ENCODE data around the gene TSR1.
"Not testable (repeated sequence)": the region's sequence is repeated elsewhere in the genome, so short reads cannot be mapped to it uniquely, and the experiment has no call there.

Gene TSR1

DNA sequence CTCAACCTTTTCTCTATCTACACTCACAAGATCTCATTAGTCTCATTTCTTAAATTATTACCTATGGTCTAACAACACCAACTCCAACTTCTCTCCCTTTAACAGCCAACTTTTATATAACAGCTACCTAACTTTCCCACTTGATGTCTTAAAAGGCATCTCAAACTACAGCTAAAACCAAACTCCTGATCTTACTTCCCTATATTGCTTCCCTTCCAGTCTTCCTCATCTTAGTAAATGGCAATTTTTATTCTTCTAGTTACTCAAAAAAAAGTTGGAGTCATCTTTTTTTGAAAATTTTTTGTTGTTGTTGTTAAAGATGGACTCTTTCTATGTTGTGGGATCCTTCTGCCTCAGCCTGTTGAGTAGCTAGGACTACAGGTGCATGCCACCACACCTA, 17.2 kb downstream of the TSR1 start:
- no peak overlapping the region for H3K4me3 ChIP-seq (ENCODE audit: low read length)
- TF ChIP-seq, protein P1, sequence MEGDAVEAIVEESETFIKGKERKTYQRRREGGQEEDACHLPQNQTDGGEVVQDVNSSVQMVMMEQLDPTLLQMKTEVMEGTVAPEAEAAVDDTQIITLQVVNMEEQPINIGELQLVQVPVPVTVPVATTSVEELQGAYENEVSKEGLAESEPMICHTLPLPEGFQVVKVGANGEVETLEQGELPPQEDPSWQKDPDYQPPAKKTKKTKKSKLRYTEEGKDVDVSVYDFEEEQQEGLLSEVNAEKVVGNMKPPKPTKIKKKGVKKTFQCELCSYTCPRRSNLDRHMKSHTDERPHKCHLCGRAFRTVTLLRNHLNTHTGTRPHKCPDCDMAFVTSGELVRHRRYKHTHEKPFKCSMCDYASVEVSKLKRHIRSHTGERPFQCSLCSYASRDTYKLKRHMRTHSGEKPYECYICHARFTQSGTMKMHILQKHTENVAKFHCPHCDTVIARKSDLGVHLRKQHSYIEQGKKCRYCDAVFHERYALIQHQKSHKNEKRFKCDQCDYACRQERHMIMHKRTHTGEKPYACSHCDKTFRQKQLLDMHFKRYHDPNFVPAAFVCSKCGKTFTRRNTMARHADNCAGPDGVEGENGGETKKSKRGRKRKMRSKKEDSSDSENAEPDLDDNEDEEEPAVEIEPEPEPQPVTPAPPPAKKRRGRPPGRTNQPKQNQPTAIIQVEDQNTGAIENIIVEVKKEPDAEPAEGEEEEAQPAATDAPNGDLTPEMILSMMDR (conservative IDR thresholded peaks at IDR 0.05; ENCODE audit: low read depth, low read length), result no peak
- DNase-seq (ENCODE audit: low read depth), result no peak

DNA sequence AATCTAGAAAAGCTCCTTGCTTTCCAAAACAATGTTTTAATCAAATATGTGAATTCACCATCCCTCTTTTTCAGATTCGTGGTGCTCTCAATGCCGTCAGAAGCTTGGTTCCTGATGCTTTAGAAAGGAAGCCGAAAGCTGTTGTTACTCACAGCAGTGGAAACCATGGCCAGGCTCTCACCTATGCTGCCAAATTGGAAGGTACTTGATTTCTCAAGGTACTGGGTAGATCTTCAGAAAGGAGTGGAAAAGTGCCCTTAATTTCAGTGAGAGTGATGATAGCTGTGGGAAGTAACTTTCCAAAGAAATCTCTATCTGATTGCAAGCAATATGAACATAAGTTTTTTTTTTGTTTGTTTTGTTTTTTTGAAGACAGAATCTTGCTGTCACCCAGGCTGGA, 18.5 kb downstream of the TSR1 start:
- H3K4me3 ChIP-seq (ENCODE audit: low read length), result no peak overlapping the region
- DNase-seq (ENCODE audit: low read depth), result no peak
- TF ChIP-seq, protein P1 (conservative IDR thresholded peaks at IDR 0.05; ENCODE audit: low read depth, low read length), result no peak

DNA sequence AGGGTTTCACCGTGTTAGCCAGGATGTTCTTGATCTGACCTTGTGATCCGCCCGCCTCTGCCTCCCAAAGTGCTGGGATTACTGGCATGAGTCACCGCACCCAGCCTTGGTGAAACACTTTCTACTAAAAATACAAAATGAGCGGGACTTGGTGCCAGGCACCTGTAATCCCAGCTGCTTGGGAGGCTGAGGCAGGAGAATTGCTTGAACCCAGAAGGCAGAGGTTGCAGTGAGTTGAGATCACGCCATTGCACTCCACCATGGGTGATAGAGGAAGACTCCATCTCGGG, 19.4 kb downstream of the TSR1 start:
- peak; percentile 19 for DNase-seq (ENCODE audit: low read depth)
- H3K4me3 ChIP-seq (ENCODE audit: low read length), result not testable (repeated sequence)

DNA sequence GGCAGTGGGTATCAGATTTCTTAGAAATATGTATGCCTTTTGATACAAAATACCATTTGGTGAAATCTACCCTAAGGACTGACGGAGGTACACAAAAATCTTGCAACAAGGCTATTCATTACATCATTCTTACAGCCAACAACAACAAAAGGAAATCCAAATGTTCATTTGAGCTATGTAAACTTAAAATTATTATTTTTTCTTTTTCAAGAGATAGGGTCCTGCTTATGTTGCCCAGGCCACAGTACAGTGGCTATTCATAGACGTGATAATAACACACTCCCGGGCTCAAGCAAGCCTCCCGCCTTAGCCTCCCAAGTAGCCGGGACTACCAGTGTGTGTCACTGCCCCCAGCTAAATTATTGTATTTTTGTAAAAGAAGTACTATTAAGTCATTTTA, 23.5 kb downstream of the TSR1 start:
- TF ChIP-seq, protein P1 (conservative IDR thresholded peaks at IDR 0.05; ENCODE audit: low read depth, low read length), result no peak
- no peak for DNase-seq (ENCODE audit: low read depth)
- no peak overlapping the region for H3K4me3 ChIP-seq (ENCODE audit: low read length)

DNA sequence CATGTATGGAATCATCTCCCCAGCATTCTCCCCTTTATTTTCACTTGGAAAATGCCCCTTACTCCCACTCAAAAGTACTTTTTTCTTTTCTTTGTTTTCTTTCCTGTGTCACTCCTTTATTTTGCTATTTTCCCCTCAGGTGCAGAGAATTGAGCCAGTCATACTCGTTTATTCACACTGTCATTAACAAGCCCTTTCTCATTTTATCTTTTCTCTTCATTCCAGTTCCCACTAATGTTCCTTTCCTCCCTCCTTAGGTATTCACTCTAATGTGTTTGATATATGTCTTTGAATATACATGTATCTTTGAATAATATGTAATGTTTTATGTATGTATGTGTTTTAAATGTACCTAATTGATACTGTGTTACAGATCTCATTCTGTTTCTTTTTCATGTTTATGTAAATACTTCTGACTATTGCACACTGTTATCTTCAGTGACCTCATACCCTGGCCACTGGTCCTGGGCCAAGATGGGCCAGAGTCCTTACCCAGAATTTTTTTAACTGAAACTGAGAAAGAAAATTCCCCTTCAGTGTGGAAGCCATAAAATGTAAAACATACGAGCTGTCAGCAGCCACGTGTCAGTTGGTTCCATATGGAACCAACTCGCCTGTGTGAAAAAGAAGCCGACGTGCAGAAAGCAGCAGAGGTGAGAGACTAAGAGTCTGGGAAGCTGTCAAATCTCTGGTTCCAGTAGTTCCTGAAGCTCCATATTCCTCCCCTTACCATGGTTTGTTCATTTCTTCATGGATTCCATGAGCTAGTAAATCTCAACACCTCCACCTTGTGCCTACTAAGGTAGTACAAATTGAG, 26.7 kb downstream of the TSR1 start:
- TF ChIP-seq, protein P1 (conservative IDR thresholded peaks at IDR 0.05; ENCODE audit: low read depth, low read length), result no peak
- no peak overlapping the region for H3K4me3 ChIP-seq (ENCODE audit: low read length)
- no peak for DNase-seq (ENCODE audit: low read depth)

DNA sequence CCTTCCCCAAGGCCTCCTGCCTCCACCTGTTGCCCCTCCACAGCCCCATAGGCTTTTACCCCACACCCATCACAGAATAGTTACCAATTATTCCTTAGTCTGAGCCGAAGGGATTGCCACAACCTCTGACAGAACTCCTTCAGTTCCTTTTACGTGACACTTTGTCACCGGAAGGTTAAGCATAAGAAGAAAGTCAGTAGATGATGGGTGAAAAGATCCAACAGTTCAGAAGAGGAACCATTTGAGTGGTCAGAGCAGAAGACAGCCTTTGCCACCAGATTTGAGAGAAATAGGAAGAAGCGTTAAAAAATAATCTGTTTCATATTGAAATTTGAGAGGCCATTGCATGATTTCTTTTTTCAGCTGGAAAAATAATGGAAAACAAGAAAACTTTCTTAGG, 31.3 kb downstream of the TSR1 start:
- no peak for DNase-seq (ENCODE audit: low read depth)
- TF ChIP-seq, protein P1 (conservative IDR thresholded peaks at IDR 0.05; ENCODE audit: low read depth, low read length), result no peak
- H3K4me3 ChIP-seq (ENCODE audit: low read length), result no peak overlapping the region

DNA sequence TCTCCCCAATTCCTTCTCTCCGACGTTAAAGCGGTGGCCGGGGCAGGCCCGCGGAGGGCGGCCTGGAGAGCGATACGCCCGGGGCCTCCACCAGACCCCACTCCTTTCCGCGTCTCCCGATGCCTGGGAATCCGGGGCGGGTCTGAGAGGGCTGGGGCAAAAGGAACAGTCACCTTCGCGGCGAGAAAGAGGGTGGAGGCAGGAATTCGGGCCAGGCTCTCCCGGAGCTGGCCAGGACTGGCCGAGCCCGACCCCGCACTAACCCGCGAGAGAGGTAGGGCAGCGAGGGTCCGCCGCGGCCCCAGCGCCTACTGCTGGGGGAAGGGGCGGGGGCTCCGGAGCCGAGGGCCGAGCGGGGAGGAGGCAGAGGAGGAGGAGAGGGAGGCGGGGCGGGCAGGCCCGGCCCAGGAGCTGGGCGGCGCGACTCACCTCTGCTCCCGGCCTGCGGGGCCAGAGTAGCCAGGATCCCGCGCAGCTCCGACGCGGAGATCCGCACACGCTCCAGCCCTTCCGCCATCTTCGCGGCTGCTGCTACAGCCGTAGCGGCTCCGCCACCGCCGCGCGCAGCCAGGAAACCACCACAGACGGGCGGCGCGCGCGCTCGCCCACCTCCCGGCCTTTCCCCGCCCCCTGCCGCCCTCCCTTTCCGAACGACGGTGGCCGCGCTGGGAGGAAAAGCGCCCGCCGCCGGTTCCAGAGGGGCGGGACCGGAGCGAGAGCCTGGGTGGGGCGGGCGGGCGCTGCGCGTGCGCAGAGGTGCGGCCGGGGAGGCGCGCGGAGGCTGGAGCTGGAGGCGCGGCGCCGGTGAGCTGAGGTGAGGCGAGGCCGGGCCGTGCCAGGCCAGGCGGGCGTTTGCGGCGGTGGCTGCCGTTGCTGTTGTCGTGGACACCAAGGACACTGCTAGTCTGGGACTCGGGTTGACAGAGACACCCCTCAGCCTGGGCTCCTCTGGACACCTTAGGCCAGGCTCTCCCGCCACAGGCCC, 32.8 kb downstream of the TSR1 start, which contains the start of the genes SMG6 and SRR:
Gene SMG6 (minus strand): TSS at position 582 of the 985 bp plus-strand sequence. CDS start 65 bp downstream, at position 517.
Gene SRR (plus strand): TSS at position 747 of the 985 bp plus-strand sequence. CDS start 11,611 bp downstream, outside the sequence.
- H3K4me3 ChIP-seq (ENCODE audit: low read length), result peak within 1 kb of the TSS; percentile 88
- DNase-seq (ENCODE audit: low read depth), result peak; percentile 37
- TF ChIP-seq, protein P1 (conservative IDR thresholded peaks at IDR 0.05; ENCODE audit: low read depth, low read length), result no peak

All from retinal pigment epithelial cell (primary cell).